Transverse colon (tissue), 4 donors: ENCODE measurements around the gene SORCS3.

Source experiments
- CTCF ChIP-seq, 5 experiments: fragments of 200-600 bp in 3 of 5; fragments of 450-650 bp in 2 of 5; sonication (generic) in 3 of 5; IDR thresholded peaks; 1 replicate in 2 of 5; 2 replicates in 3 of 5; pipeline ENCODE4 v1.5.1; 2016 to 2017; ENCODE audit warnings: antibody characterized with exemption in 5 of 5, inconsistent platforms in 3 of 5, mild to moderate bottlenecking in 2 of 5, moderate library complexity in 1 of 5
- EP300 ChIP-seq: sonication (generic); formaldehyde crosslinking; IDR thresholded peaks from one replicate; pipeline ENCODE4 v1.6.1; 2017; ENCODE audit warnings: antibody characterized with exemption, low read depth
- POLR2A ChIP-seq: fragments of 450-650 bp; IDR thresholded peaks from one replicate; pipeline ENCODE4 v1.6.1; 2016; ENCODE audit warnings: antibody characterized with exemption, mild to moderate bottlenecking, moderate library complexity
- POLR2AphosphoS5 ChIP-seq, 3 donors: sonication (generic); formaldehyde crosslinking; IDR thresholded peaks; one replicate each; pipeline ENCODE4 v1.6.1; 2016; ENCODE audit warnings: antibody characterized with exemption in 3 of 3

- no peak for TF ChIP-seq POLR2A
- no peak for TF ChIP-seq EP300
- no peak for TF ChIP-seq CTCF (IDR thresholded peaks at IDR 0.05)
- no peak for TF ChIP-seq POLR2AphosphoS5 (IDR thresholded peaks at IDR 0.05)
Measured at GRCh38 chr10:104935656-104936055, 294.6 kb downstream of the SORCS3 start.
